Astrocyte of the spinal cord (primary cell): ENCODE results near the gene PHPT1.

Experiments
- DNase-seq: peaks from one replicate; pipeline ENCODE4 v3.0.0; 2011; ENCODE audit warnings: low read depth, low spot score
- H3K4me3 ChIP-seq: 2 replicates; pipeline ENCODE4 v1.5.1; 2011; ENCODE audit warnings: low read depth, mild to moderate bottlenecking, low read length, moderate library complexity
- in situ Hi-C: cut with HindIII; loops from 2 replicates; pipeline ENCODE4 v1.10.0; 2017; ENCODE audit warnings: low sequenced_read_pairs
- TF ChIP-seq, protein P1 (sequence below): IDR thresholded peaks from 2 replicates; pipeline ENCODE4 v1.5.1; 2012; ENCODE audit warnings: low read depth, mild to moderate bottlenecking, low read length, inconsistent platforms

Gene PHPT1

DNA sequence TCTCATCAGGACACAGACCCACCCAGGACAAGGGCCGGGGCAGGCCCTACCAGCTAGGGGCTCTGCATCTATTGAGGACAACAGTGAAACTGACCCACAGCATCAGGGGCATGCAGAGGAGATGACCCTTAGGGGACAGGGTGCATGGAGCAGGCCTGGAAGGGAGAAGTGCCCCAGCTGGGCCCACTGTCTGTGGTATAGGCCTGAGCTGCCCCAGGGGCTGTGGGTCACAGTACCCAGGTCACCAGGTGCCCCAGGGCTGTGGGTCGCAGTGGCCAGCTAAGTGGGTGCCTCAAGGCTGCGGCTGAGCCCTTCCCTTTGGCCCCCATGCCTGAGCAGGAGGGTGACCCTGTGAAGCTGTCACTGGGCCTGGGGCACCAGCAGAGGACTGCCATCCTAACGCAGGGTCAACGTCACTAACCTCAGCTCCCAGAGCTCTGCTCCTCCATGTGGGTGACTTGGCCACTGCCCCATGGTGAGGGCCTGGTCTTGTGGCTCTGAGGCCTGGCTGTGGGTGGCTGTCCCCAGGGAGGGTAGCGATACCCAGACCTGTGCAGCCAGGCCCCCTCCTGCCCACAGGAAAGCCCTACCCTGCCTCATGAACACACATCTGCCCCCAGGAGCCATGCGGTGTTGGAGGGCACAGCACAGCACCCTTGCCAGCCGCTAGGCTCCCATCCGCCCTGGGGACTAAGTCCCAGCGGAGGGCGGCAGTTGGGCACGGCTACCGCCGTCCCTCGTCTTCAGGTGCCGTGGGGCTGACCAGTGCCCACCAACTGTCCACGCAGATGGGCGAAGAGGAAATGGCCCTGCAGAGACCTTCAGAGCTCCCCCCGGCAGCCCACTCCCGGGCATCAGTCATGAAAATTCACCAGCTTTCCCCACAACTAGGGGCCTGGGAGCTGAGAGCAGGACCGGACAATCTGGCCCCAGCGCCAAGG lies 12.0 kb downstream of the PHPT1 start:
- TF ChIP-seq, protein P1, sequence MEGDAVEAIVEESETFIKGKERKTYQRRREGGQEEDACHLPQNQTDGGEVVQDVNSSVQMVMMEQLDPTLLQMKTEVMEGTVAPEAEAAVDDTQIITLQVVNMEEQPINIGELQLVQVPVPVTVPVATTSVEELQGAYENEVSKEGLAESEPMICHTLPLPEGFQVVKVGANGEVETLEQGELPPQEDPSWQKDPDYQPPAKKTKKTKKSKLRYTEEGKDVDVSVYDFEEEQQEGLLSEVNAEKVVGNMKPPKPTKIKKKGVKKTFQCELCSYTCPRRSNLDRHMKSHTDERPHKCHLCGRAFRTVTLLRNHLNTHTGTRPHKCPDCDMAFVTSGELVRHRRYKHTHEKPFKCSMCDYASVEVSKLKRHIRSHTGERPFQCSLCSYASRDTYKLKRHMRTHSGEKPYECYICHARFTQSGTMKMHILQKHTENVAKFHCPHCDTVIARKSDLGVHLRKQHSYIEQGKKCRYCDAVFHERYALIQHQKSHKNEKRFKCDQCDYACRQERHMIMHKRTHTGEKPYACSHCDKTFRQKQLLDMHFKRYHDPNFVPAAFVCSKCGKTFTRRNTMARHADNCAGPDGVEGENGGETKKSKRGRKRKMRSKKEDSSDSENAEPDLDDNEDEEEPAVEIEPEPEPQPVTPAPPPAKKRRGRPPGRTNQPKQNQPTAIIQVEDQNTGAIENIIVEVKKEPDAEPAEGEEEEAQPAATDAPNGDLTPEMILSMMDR = no peak
- no peak overlapping the region for H3K4me3 ChIP-seq
- no peak for DNase-seq
- in situ Hi-C loops = no loop called here

DNA sequence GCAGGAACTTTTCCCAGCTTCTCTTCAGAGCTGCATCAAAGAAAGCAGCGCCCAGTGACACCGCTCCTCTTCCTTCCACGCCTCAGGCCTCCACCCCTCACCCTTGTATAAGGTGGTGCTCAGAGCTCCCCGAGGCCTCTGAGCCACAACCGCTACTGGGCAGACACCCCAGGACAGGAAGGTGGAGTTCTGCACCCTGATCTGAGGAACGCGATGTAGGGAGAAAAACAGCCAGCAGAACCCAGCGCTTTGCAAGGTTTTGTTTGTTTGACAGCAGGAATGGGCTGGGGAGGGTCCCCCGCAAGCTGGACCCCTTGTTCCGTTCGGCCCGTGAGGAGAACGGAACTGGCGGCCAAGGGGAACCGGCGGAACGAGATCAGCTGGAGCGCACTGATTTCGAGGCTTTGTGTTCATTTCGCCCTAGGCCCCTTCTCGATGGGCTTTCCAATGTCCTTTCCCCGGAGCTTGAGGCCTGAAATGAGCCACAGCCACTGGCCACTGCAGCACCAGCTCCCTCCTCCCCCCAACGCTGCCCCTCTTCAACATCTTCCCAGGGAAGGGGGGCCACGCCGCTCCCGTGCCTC lies 12.8 kb downstream of the PHPT1 start:
- DNase-seq = no peak
- H3K4me3 ChIP-seq = no peak overlapping the region
- TF ChIP-seq, protein P1 = no peak
- in situ Hi-C loops = no loop called here

DNA sequence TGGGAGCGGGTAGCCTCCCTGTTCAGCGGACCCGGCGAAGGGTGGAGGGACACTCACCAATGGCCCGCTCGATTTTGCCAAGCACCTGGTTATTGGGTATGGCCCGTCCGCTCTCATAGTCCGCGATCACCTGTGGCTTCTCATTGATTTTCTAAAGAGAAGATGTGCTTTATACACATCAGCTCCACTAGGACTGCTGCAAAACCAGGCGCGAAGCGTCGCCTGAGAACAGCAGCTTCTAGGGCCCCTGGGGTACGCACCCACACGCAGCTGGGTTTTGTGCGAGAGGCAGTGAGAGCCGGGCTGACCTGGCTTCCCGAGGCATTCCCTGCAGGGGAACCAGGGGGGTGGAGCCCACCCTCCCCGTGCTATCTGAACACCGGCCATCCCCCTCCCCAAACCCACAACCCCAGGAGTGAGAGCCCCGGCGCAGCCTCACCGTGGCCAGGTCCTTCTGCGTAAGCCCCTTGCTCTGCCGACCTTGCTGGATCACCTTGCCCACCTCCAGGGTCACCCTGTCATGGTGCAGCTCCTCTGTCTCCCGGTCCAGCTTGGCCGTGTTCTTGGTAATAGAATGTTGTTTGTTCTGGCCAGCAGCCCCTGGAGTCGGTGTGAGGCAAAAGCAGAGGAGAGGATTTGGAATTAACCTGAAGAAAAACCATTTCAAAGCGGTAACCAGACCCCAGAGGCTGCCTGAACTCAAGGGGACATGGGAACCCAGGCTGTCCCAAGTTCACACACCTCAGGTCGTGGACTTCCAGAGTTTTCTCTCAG lies 13.8 kb downstream of the PHPT1 start:
- H3K4me3 ChIP-seq = no peak overlapping the region
- in situ Hi-C loops = no loop called here
- no peak for DNase-seq
- TF ChIP-seq, protein P1 = no peak

DNA sequence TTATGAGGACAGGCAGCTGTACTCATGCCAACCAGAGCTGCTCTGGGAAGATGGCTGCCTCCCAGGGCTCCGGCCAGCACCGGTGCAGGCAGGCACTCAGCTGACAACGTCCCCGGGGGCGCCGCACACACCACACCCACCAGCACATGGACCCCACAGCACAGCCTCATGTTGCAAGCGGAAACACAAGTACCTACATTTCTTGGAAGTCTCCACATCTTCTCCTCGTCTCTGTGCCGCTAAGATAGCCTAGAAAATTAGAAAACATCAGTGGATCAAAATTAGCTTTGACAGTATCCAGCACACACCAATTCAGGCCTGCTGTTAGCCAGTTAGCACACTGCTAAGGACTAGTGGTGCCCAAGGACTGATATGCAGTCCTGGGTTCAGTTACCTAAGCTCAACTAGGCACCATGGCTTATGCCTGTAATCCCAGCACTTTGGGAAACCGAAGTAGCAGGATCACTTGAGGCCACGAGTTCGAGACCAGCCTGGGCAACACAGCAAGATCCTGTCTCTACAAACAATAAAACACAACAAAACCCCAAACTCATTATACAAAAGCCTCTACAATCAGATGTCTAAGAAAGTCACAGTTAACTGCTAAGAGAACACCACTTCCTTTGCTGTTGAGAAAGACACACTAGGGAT lies 14.5 kb downstream of the PHPT1 start:
- no peak overlapping the region for H3K4me3 ChIP-seq
- no peak for DNase-seq
- in situ Hi-C loops = no loop called here
- TF ChIP-seq, protein P1 = no peak

DNA sequence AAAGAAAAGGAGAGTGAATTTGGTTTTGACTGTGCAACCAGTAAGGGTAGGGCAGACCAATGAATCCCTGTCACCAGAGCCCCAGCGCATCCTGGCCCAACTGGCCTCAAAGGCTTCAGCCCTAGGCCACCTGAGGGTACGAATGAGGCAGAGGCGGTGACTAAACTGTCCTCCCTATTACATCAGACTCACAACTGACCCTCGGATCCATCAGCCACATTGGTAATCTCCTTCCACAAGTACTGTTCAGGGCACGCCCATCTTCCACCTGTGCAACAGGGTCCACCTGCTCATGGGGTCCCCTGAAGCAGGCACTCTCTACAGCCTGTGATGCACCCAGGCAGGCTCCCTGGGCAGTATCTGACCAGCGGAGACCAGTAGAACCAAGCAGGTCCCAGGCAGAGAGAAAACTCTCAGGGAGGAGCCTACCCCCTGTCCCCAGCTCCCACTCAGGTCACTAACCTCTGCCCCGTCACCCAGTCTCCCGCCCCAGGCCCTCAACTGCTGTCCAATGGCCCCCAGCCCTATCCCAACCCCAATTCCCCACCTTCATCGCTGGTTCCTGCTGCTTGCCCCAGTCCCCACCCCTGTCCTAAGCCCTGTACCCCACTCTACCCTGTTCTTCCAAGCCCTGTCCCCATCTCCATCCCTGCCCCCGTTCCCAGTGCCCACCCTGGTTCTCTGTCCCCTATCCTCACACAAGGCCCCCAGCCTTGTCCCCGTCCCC lies 16.0 kb downstream of the PHPT1 start:
- H3K4me3 ChIP-seq = peak overlapping the region; percentile 66
- no peak for DNase-seq
- TF ChIP-seq, protein P1 = no peak
- in situ Hi-C loops = no loop called here
